GM12874 (cell line): ENCODE data around the gene CAMK2N2.
A peak's percentile ranks its signal among the peaks of the same experiment; 100 is the strongest.

Experiments used
- CTCF ChIP-seq: IDR thresholded peaks from 2 replicates; pipeline ENCODE4 v1.5.1; 2011; ENCODE audit warnings: low read depth, mild to moderate bottlenecking, control low read depth, low read length, moderate library complexity; ENCODE audit not compliant: insufficient read depth

The CAMK2N2 gene

GRCh38 chr3:184257083-184257915 lies 4.1 kb downstream of the CAMK2N2 start:
- TF ChIP-seq CTCF: no peak

- no peak for TF ChIP-seq CTCF
These were observed 5.9 kb downstream of the CAMK2N2 start for GRCh38 chr3:184255291-184256039.

- peak; percentile 93 for TF ChIP-seq CTCF
These were observed 11.1 kb downstream of the CAMK2N2 start for GRCh38 chr3:184250167-184250828.

GRCh38 chr3:184249412-184250166 lies 11.8 kb downstream of the CAMK2N2 start, which contains the start of gene EEF1AKMT4:
Gene EEF1AKMT4, plus strand, starts transcription at chr3:184249672. Its CDS starts 23 bp downstream, at chr3:184249695.
- TF ChIP-seq CTCF: peak; percentile 38; the same call in 1 of the 2 replicates

GRCh38 chr3:184248454-184249411 lies 12.6 kb downstream of the CAMK2N2 start, which contains the start of gene ALG3:
Gene ALG3, minus strand, starts transcription at chr3:184248962. Its CDS starts 22 bp downstream, at chr3:184248940.
- no peak for TF ChIP-seq CTCF

GRCh38 chr3:184242297-184242685 lies 19.1 kb downstream of the CAMK2N2 start:
- TF ChIP-seq CTCF: no peak
